ENCODE data around the gene FBXO31.

DNA sequence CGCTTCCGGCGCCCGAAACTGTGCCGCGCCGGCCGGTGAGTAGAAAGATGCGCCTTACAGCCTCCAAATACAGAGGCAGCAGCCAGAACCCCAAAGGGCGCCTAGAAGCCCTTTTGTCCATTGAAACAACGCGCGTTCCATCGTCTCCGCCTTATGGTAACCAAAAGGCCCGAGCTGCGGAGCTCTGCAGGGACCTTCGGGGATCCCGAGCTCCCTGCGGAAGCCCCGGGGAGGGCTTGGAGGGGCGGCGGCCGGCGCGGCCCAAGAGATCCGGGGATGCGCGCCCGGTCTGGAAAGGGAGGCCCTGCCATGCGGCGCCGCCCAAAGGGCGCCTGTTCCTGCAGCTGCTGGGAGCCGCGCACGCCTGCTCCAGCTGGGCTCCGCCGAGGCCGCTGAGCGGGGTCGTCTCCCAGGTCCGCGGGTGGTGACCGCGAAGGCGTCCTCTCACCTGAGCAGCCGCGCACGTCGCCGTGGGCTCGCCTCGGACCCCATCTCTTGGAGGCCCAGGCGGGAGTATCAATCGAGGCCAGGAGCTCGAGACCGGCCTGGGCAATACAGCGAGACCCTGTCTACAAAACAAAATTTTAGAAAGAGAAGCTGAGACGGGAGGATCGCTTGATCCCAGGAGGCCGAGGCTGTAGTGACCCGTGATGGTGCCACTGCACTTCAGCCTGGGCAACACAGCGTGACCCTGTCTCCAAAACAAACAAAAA lies 742 bp upstream of the FBXO31 start:
- peak; percentile 1 for TF ChIP-seq YY1 (IDR thresholded peaks at IDR 0.05; ENCODE audit: insufficient read depth, insufficient read length)
- TF ChIP-seq ZNF274 (IDR thresholded peaks at IDR 0.05; ENCODE audit: low read depth, low read length) = no peak
